ENCODE results near the gene NIPAL4. TPM values are rescaled to one million over a fixed set of nuclear protein-coding genes. Genes with fewer than 3 reads are reported as not detected.

NIPAL4 gene
- not detected in 2 replicates for total RNA-seq

DNA sequence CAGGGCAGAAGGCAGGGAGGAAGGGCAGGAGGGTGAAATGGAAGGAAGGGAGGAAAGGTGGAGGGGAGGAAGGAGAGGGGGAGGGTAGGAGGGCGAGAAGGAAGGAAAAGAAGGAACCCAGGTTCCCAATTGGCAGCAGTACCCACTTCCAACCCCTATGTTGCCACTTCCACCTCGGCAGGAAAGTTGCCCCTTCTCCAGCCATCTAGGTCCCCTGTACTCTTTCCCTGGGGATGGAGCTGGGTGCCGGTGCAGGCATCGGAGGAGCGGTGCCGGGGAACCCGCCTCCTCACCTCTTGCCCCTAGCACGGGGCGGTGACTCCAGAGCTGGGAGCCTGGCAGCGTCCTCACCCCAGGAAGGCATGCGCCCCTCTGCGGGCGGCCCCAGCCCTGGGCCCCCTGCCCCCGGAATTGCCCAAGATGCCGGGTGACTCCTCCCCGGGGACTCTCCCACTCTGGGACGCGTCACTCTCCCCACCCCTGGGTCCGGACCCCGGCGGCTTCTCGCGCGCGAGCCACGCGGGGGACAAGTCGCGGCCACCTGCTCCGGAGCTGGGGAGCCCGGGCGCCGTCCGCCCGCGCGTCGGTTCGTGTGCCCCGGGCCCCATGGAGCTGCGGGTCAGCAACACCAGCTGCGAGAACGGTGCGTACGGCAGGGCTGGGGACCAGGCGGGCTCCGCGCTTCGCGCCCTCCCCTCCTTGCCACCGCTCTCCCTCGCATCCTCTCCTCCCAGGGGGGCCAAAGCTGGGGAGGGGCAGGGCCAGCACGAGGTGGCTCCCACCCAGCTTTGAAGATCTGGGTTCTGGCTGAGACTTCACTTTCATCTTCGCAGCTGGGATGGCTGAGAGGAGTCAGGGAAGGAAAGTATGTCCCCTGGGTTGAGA is at the start of gene NIPAL4:
NIPAL4 (plus strand) TSS at position 499 of the 885 bp plus-strand sequence; CDS start at position 607, 108 bp downstream.

Other genes starting within 250 kb of the NIPAL4 start
- 35.8 and 40.0 TPM in 2 replicates for gene CYFIP2, start 194.1 kb upstream of the NIPAL4 start, total RNA-seq
- 4.3 and 5.0 TPM in 2 replicates for gene ADAM19, start 115.6 kb downstream of the NIPAL4 start, total RNA-seq
- gene SOX30, start 192.2 kb downstream of the NIPAL4 start, total RNA-seq: 0.05 TPM in 1 of 2 replicates, not detected in the other
- not detected in 2 replicates for gene C5orf52, start 211.3 kb downstream of the NIPAL4 start, total RNA-seq